OCI-LY1 (cell line): ENCODE results near the gene PROSER2.

Source experiments
- CTCF ChIP-seq: fragments of 200-600 bp; sonication (generic), shearing (Covaris generic); IDR thresholded peaks from 2 replicates; pipeline ENCODE4 v1.5.1; 2017; ENCODE audit warnings: mild to moderate bottlenecking, antibody characterized with exemption, low read length, moderate library complexity, mixed read lengths
- EZH2 ChIP-seq: fragments of 200-600 bp; sonication (generic), shearing (Covaris generic); IDR thresholded peaks from 2 replicates; pipeline ENCODE4 v1.8.0; 2017; ENCODE audit warnings: borderline replicate concordance, mixed run types, mild to moderate bottlenecking, antibody characterized with exemption, low read length, moderate library complexity, mixed read lengths

DNA sequence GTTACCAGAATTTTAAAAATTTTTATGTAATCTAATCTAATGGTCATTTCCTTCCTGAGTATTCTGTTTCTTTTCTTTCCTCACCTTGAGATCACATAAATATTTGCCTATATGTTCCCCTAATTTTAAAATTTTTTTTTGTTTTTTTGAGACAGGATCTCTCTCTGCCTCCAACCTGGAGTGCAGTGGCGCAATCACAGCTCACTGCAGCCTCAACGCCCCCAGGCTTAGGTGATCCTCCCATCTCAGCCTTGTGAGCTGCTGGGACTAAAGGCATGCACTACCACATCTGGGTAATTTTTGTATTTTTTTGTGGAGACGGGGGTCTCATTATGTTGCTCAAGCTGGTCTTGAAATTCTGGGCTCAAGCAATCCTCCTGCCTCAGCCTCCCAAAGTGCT, 4.1 kb upstream of the PROSER2 start:
- TF ChIP-seq CTCF: no peak
- no peak for TF ChIP-seq EZH2
